CD4-positive, alpha-beta T cell treated with Interleukin-6 for 4 hours (primary cell): ENCODE measurements around the gene HPN.
"Not testable (repeated sequence)": the region's sequence is repeated elsewhere in the genome, so short reads cannot be mapped to it uniquely, and the experiment has no call there.

Experiments
- DNase-seq: peaks from one replicate; pipeline ENCODE4 v3.0.0-alpha.2; 2020; ENCODE audit warnings: mixed read lengths

Gene HPN

GRCh38 chr19:35009424-35010415 is 31.8 kb upstream of the HPN start:
- DNase-seq: no peak

DNA sequence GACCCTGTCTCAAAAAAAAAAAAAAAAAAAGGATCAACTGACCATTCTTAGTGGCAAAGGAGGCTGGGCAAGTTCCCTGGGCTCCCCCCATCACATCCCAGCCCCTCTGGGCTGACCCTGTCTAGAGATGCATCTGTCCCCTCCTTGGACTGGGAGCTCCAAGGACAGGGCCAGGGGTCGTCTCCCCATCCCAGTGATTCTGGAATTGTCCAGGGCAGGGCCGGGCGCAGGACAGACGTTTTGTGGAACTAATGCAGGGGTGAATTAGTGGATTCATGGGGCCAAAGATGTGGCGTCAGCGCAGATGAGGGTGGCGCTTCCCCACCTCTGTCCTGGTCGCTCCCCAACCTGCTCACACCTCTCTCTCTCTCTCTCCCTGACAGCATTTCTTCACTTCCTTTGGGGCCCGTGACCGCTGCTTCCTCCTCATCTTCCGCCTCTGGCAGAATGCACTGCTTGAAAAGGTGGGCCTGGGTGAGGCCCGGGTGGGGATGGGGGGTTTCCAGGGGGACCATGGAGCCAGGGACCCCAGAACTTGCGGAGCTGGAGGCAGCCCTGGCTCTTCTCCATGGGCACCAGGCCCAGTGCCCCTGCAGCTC is 30.3 kb upstream of the HPN start:
- peak; percentile 39 for DNase-seq

DNA sequence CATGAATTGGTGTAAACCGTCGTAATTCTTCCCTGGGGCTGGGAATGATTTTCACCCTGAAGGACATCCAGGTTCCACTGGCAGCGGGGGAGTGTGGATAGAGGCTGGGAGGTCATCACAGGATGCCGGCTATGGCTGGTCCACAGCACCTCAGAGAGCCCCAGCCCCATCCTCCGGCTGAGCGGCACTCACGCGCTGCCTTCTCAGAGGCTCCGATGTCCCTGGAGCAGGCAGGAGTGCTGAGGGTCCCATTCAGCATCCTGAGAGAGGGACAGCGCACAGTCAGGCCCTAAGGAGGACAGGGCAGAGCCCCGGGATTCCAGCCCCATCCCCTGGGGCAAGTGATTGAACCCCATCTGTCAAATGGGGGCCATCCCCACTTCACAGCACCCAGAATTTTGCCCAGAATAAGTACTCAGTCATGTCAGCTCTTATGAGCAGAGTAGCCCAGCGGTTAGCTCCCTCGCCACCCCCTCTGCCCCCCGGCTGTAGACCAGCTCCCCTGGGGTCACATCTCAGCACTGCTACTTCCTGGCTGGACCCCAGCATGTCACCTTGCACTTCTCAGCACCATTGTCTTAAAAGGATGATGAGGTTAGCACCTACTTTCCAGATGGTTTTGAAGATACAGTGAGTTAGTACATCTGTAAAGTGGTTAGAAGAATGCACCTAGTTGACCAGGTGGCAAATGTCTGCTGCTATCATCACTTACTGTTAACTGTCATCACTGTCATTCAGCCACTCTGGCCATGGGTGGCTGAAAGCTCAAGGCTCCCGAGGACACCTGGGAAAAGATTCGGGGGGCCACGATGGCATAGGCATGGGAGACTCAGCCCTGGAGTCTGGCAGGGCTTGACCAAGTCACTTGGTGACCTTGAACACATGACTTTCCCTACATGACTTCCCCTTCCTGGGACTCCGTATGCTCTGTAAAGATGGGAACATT is 29.5 kb upstream of the HPN start:
- DNase-seq: no peak

DNA sequence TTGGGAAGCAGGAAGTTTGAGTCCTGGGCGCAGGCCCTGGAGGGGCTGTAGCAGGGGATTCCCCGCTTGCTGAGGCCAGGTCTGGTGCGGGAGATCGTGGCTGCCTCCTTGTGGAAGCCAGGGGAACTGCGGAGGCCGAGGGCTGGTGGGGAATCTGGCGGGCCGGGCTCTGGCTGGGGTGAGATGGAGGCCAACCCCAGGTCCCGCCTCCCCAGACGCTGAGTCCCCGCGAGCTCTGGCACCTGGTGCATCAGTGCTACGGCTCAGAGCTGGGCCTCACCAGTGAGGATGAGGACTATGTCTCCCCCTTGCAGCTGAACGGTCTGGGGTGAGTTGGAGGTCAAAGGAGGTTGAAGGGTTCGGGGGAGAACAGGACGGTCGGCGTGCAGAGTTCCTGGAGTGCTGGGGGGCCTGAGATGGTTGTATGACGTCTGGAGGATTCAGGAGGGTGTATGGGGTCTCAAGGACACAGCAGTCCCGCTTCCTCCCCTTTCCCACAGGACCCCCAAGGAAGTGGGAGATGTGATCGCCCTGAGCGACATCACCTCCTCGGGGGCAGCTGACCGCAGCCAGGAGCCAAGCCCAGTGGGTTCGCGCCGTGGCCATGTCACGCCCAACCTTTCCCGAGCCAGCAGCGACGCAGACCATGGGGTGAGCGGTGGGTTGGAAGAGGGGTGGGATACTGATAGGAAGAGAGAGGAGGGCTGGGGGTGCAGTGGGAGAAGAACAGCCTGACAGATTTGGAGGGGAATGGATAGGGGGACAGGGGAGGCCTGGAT is 28.3 kb upstream of the HPN start:
- peak; percentile 84 for DNase-seq

DNA sequence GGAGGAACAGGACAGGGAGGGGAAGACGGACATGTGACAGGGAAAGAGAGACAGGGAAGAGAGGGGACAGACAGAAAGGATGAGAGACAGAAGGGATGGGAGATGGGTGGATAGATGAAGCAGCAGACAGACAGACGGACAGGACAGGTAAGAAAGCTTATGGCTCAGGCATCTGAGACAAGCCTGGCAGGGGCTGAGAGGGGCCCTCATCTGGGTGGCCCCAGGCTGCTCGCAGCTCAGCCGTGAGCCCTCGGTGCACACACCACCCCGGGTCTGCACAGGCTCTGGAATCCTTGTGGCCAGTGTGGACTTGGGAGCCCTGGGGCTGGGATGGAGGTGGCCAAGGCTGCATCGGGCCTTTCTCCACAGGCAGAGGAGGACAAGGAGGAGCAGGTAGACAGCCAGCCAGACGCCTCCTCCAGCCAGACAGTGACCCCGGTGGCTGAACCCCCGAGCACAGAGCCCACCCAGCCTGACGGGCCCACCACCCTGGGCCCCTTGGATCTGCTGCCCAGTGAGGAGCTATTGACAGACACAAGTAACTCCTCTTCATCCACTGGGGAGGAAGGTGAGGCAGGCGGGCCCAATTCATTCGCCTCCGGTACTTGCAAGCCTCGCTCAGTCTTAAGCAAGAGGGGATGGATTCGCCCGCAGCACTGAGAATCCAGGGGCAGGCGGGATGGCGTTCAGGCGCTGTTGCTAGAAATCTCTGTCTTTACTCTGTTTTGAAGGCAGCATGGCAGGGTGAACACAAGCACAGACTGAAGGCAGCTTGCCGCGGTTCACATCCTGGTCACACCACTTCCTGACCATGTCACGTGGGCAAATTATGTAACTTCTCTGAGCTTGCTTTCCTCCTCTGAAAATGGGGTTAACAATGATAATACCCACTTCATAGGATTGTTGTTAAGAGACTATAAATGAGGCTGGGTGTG is 27.4 kb upstream of the HPN start:
- peak; percentile 79 for DNase-seq

DNA sequence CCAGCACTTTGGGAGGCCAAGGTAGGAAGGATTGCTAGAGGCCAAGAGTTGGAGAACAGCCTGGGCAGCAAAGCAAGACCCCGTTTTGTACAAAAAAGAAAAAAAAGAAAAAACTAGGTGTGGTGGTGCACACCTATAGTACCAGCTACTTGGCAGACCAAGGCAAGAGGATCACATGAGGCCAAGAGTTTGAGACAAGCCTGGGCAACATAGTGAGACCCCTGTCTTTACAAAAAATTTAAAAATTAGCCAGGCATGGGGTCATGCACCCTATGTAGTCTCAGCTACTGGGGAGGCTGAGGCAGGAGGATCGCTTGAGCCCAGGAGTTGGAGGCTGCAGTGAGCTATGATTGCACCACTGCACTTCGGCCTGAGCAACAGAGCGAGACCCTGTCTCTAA is 26.7 kb upstream of the HPN start:
- not testable (repeated sequence) for DNase-seq

- DNase-seq: no peak
Measured at GRCh38 chr19:35015270-35015953, 26.1 kb upstream of the HPN start.

DNA sequence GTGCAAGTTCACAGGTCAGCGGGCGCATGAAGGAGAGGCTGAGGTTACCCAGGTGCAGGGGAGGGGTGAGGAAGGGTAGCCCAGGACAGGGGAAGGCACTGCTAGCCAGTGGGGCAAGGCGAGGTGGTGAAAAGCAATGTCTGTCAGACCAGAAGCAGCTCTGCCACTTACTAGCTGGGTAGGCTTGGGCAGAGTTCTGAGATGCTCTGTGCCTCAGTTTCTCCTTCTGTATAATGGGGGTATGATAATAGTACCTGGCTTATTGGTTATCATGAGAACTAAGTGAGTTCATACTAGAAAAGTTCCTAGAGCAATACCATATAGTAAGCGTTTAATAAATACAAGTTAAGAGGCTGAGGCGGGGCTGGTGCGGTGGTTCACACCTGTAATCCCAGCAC is 25.6 kb upstream of the HPN start:
- no peak for DNase-seq

- no peak for DNase-seq
Measured at GRCh38 chr19:35017507-35017906, 24.0 kb upstream of the HPN start.

DNA sequence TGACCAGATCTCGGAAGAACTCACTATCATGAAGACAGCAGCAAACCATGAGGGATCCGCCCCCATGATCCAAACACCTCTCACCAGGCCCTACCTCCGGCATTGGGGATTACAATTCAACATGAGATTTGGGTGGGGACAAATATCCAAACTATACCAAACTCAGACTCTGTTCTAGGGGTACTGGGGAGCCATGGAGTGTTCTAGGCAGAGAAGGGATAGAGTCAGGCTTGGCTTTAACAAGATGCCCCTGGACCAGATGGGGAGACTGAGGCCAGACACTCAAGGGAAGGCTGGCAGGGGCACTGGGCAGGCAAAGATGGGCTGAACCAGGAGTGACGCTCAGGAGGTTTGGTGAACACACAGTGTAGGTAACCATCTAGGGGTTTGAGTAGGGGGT is 23.1 kb upstream of the HPN start:
- no peak for DNase-seq

DNA sequence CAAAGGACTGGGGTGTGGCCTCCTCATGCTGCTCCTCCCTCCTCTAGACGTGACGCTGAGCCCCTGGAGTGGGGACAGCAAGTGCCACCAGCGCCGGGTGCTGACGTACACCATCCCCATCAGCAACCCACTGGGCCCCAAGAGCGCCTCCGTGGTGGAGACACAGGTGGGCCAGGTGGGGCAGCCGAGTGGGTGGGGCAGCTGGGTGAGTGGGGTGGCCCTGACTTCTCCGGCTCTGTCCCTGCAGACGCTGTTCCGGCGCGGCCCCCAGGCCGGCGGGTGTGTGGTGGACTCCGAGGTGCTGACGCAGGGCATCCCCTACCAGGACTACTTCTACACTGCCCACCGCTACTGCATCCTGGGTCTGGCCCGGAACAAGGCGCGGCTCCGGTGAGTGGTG is 22.4 kb upstream of the HPN start:
- no peak for DNase-seq

GRCh38 chr19:35021016-35021415 is 20.5 kb upstream of the HPN start:
- no peak for DNase-seq

- no peak for DNase-seq
Measured at GRCh38 chr19:35021596-35021995, 19.9 kb upstream of the HPN start.

DNA sequence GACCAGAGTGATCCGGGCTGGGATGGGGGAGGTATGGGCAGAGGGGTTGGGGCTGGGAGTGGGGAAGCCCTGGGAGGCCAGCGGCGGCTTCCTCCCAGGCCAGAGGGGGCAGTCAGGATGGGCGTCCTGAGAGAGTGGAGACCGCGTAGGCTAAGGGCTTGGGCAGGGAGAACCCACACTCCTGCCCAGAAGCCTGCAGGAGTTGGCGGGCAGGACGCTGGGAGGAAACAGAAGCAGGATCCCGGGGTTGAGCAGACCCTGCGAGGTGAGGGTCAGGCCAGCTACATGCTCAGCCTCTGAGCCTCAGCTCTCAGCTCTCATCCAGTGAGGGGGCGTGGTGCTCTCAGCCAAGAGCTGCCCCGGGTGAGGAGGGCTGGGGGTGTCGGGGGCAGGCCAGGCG is 19.1 kb upstream of the HPN start:
- no peak for DNase-seq

- DNase-seq: no peak
Measured at GRCh38 chr19:35023428-35023827, 18.1 kb upstream of the HPN start.

DNA sequence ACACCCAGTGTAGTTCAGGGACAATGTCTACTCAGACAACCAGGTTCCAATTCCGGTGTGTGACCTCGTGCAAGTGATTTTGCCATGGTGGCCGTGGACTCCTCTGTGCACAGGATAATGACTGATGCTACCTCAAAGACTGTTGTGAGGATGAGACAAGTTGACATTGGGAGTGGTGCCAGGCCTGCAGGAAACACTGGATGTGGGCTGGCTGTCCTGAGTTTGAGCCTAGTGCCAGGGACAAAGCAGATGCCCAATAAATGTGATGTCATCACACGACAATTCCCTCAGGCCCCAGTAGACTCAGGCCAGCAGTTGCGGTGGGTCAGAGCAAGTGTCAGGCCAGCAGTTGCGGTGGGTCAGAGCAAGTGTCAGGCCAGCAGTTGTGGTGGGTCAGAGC is 17.4 kb upstream of the HPN start:
- no peak for DNase-seq

DNA sequence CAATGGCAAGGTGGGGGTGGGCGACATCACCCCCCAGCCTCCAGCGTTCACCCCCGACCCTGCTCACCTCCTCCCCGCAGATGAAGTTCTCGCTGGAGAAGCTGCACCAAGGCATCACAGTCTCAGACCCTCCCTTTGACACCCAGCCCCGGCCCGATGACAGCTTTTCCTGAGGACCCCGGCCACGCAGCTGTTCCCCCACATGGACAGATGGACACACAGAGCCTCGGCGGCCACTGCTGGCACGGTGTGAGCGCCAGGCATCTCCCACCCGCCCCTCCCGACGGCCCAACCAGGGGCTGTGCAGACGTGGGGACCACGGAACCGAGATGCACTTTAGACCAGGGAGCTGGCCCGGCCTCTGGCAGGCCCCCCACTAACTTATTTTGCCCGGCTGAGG is 15.6 kb upstream of the HPN start:
- no peak for DNase-seq

DNA sequence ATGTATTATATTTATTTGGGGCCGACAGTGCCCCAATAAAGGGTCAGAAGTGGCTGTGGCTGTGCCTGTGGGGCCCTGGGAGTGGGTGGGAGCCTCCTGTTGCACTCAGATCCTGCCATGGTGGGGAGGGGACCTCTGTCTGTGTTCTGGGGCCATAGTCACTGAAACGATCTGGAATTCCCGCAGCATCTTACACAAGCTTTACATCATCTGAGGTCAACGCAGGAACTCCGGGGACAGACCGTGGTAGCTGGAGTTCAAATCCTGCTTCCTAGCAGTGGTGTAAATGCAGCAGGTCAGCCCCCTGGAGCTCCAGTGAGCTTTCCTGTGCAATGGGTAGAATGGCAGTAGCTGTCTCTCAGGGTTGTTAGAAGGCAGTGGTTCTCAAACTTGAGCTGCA is 15.1 kb upstream of the HPN start:
- no peak for DNase-seq

- no peak for DNase-seq
Measured at GRCh38 chr19:35027009-35027408, 14.5 kb upstream of the HPN start.

GRCh38 chr19:35027851-35028599 is 13.5 kb upstream of the HPN start:
- DNase-seq: no peak
